Right lung (tissue), 5 donors: ENCODE measurements around the gene MCM3AP. TPM values are rescaled to one million over a fixed set of nuclear protein-coding genes. Genes with fewer than 3 reads are reported as not detected.
"Not testable (repeated sequence)": the region's sequence is repeated elsewhere in the genome, so short reads cannot be mapped to it uniquely, and the experiment has no call there.

Experiments used
- DNase-seq, 2 donors: peaks; one replicate each; pipeline ENCODE4 v3.0.0-alpha.2; 2013
- polyA plus RNA-seq, 5 donors: library from polyadenylated mRNA; unstranded; fragments of 120-200 nt; gene quantifications; one replicate each; pipeline versions ENCODE4 v1.2.1 to v1.2.3, GENCODE V29; 2013; ENCODE audit warnings: inconsistent platforms in 1 of 5, low replicate concordance in 1 of 5; ENCODE audit not compliant: insufficient read length in 5 of 5, insufficient read depth in 1 of 5

MCM3AP gene
- polyA plus RNA-seq, 5 donors, result 71.1 to 93.8 (median 77.0) TPM

GRCh38 chr21:46245213-46245915 lies 40.0 kb downstream of the MCM3AP start:
- no peak for DNase-seq

GRCh38 chr21:46244602-46245001 lies 40.8 kb downstream of the MCM3AP start:
- no peak for DNase-seq

GRCh38 chr21:46243960-46244361 lies 41.5 kb downstream of the MCM3AP start:
- no peak for DNase-seq

GRCh38 chr21:46243325-46243724 lies 42.1 kb downstream of the MCM3AP start:
- DNase-seq, result no peak

- not testable (repeated sequence) for DNase-seq
Measured at GRCh38 chr21:46241577-46241976, 43.8 kb downstream of the MCM3AP start.

- no peak for DNase-seq
Measured at GRCh38 chr21:46239817-46240325, 45.5 kb downstream of the MCM3AP start.

GRCh38 chr21:46237474-46237873 lies 47.9 kb downstream of the MCM3AP start:
- no peak for DNase-seq

- DNase-seq, result no peak
Measured at GRCh38 chr21:46234436-46234950, 50.9 kb downstream of the MCM3AP start.

GRCh38 chr21:46229923-46230260 lies 55.5 kb downstream of the MCM3AP start:
- no peak for DNase-seq

- no peak for DNase-seq
Measured at GRCh38 chr21:46229133-46229922, 56.1 kb downstream of the MCM3AP start.

GRCh38 chr21:46228345-46229051 lies 56.9 kb downstream of the MCM3AP start, which contains the start of gene LSS:
Gene LSS (minus strand): TSS chr21:46228774. CDS start chr21:46228745, 29 bp downstream.
- peak; percentile 95 to 97 for DNase-seq

GRCh38 chr21:46227811-46228344 lies 57.5 kb downstream of the MCM3AP start:
- DNase-seq, result no peak

- no peak for DNase-seq
Measured at GRCh38 chr21:46226920-46227599, 58.4 kb downstream of the MCM3AP start.

GRCh38 chr21:46226146-46226545 lies 59.3 kb downstream of the MCM3AP start:
- no peak for DNase-seq

- DNase-seq, result not testable (repeated sequence)
Measured at GRCh38 chr21:46223661-46224060, 61.8 kb downstream of the MCM3AP start.

GRCh38 chr21:46223217-46223616 lies 62.2 kb downstream of the MCM3AP start:
- DNase-seq, result no peak

- DNase-seq, result no peak
Measured at GRCh38 chr21:46222436-46223116, 62.8 kb downstream of the MCM3AP start.

GRCh38 chr21:46221664-46222435 lies 63.6 kb downstream of the MCM3AP start:
- DNase-seq, result no peak

GRCh38 chr21:46220847-46221246 lies 64.6 kb downstream of the MCM3AP start:
- DNase-seq, result no peak
